Glutamatergic neuron (in vitro differentiated cells): ENCODE results near the gene TMEM87A. TPM values are rescaled to one million over a fixed set of nuclear protein-coding genes. Genes with fewer than 3 reads are reported as not detected.

ENCODE experiments used
- DNase-seq: peaks from one replicate; pipeline ENCODE4 v3.0.0; 2022
- H3K27ac Mint-ChIP-seq: one replicate; pipeline ENCODE4 v1.8.0; 2020; ENCODE audit warnings: mild to moderate bottlenecking, mixed read lengths, inconsistent platforms; ENCODE audit not compliant: unreplicated experiment
- H3K27me3 Mint-ChIP-seq: one replicate; pipeline ENCODE4 v1.8.0; 2020; ENCODE audit warnings: mild to moderate bottlenecking, moderate library complexity, mixed read lengths, inconsistent platforms; ENCODE audit not compliant: unreplicated experiment
- H3K36me3 Mint-ChIP-seq: one replicate; pipeline ENCODE4 v1.8.0; 2020; ENCODE audit warnings: mild to moderate bottlenecking, mixed read lengths, inconsistent platforms; ENCODE audit not compliant: unreplicated experiment
- H3K4me1 Mint-ChIP-seq: one replicate; pipeline ENCODE4 v1.8.0; 2020; ENCODE audit warnings: mild to moderate bottlenecking, low read depth, mixed read lengths, inconsistent platforms; ENCODE audit not compliant: unreplicated experiment
- H3K4me3 Mint-ChIP-seq: one replicate; pipeline ENCODE4 v1.8.0; 2020; ENCODE audit warnings: mild to moderate bottlenecking, mixed read lengths, inconsistent platforms; ENCODE audit not compliant: unreplicated experiment
- H3K9me3 Mint-ChIP-seq: one replicate; pipeline ENCODE4 v1.8.0; 2020; ENCODE audit warnings: mild to moderate bottlenecking, moderate library complexity, mixed read lengths, inconsistent platforms; ENCODE audit not compliant: unreplicated experiment
- total RNA-seq: library from RNA; stranded (reverse); fragmentation: NEBNext Ultra II Directional; extraction: Animal tissue kit (Norgen Biotek cat#: 25700); gene quantifications from one replicate; pipeline ENCODE4 v1.2.1, GENCODE V29; 2021; ENCODE audit not compliant: unreplicated experiment
- TF ChIP-seq, protein P1 (sequence below): fragments of 200-600 bp; sonication (generic); IDR thresholded peaks from one replicate; pipeline ENCODE4 v1.5.0; 2021; ENCODE audit not compliant: partially characterized antibody, unreplicated experiment

TMEM87A gene
- total RNA-seq, 1 donor from 2014 or later = 41.1 TPM

DNA sequence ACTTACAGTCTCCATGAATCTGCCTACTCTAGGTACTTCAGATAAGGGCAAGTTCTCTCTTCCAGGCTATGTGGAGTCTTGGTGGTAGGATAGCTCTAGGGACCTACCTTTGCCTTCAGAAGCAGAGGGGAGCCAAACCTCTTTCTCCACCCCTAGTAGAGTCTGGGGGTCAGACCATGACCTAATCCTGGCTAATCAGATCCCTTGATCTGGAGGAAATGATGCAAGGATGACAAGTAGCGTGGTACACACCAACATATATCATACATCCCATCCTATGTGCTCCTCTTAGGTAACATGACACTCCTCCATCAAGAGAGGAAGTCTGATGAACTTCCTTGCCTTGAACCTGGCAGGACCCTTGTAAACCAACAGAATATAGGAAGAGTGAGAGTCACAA is 101.4 kb downstream of the TMEM87A start:
- no peaks in the 10 kb centered on the region for H3K9me3 Mint-ChIP-seq
- TF ChIP-seq, protein P1, sequence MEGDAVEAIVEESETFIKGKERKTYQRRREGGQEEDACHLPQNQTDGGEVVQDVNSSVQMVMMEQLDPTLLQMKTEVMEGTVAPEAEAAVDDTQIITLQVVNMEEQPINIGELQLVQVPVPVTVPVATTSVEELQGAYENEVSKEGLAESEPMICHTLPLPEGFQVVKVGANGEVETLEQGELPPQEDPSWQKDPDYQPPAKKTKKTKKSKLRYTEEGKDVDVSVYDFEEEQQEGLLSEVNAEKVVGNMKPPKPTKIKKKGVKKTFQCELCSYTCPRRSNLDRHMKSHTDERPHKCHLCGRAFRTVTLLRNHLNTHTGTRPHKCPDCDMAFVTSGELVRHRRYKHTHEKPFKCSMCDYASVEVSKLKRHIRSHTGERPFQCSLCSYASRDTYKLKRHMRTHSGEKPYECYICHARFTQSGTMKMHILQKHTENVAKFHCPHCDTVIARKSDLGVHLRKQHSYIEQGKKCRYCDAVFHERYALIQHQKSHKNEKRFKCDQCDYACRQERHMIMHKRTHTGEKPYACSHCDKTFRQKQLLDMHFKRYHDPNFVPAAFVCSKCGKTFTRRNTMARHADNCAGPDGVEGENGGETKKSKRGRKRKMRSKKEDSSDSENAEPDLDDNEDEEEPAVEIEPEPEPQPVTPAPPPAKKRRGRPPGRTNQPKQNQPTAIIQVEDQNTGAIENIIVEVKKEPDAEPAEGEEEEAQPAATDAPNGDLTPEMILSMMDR = no peak
- no peak for DNase-seq
- H3K27me3 Mint-ChIP-seq = no peaks in the 10 kb centered on the region
- H3K4me3 Mint-ChIP-seq = no peak overlapping the region
- H3K27ac Mint-ChIP-seq = no peak overlapping the region
- no peaks in the 10 kb centered on the region for H3K36me3 Mint-ChIP-seq
- H3K4me1 Mint-ChIP-seq = no peaks in the 10 kb centered on the region

DNA sequence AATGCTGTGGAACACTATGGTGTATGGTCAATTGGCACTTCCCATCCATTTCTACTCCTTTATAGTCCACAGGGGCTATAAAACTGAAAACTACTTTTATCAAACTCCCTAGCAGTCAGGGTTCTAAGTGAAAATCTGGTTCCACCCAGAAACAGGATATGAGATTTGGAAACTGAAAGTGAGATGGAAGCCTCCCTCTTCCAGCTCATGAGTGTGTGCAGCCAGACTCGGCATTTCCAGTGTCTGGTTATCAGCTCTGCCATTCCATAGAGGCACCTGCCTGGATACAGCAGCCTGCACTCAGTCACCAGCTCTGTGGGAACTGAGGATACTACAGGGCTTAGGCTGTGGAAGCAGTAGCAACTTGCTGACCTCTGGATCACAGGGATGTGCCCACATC is 102.1 kb downstream of the TMEM87A start:
- DNase-seq = no peak
- no peak overlapping the region for H3K27ac Mint-ChIP-seq
- no peaks in the 10 kb centered on the region for H3K27me3 Mint-ChIP-seq
- no peak overlapping the region for H3K4me3 Mint-ChIP-seq
- H3K4me1 Mint-ChIP-seq = no peaks in the 10 kb centered on the region
- H3K9me3 Mint-ChIP-seq = no peaks in the 10 kb centered on the region
- TF ChIP-seq, protein P1 = no peak
- no peaks in the 10 kb centered on the region for H3K36me3 Mint-ChIP-seq

DNA sequence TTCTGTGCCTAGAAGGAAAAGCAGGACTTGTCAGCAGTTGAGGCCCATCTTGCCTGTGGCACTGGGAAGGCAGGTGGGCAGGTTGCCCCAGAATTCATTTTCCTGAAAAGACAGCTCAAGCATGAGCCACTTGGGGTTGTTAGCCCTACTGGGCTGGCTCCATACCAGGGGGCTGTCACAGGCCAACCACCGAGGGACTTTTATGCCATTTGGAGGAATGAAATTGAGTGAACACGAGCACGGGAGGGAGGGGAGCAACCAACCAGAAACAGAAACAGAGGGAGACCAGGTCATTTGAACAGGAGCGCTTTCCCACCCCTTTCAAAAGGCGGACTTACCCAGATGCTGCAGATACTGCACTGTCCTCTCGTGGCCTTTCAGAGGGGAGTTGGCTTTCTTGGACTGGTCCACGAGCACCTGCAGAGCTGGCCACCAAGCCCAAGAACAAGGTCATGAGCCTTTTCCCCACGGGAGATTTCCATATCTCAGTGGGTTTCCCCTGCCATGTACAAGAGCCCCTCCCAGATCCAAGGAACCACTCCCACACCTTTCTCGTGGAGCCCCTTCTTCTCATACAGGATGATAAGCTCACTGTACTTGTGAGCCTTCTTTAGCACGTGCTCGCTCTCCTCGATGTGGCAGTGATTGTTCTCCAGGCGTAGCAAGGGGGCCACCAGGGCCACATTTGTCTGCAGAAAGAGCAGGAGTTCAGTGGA is 106.8 kb downstream of the TMEM87A start:
- H3K27me3 Mint-ChIP-seq = no peaks in the 10 kb centered on the region
- H3K4me3 Mint-ChIP-seq = no peak overlapping the region
- H3K36me3 Mint-ChIP-seq = no peaks in the 10 kb centered on the region
- TF ChIP-seq, protein P1 = no peak
- DNase-seq = no peak
- no peaks in the 10 kb centered on the region for H3K9me3 Mint-ChIP-seq
- no peak overlapping the region for H3K27ac Mint-ChIP-seq
- no peaks in the 10 kb centered on the region for H3K4me1 Mint-ChIP-seq

DNA sequence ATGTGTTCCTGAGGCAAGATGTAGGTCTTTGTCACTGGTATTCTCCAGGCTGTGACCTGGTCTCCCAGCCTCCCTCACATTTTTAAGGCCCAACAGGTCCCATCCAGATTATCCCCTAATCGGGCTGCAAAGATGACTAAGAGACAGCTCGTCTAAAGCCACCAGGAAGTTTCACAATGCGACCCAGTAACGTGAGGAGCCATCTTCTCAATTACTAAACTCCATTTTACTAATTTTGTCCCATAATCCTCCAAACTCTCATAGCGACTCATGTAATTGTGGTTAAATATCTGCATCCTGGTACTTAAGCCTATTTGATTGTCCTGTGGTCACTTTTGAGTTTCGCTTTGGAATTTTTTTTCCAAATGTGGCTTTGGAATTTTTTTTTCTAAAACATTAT is 108.1 kb downstream of the TMEM87A start:
- no peaks in the 10 kb centered on the region for H3K27me3 Mint-ChIP-seq
- TF ChIP-seq, protein P1 = no peak
- no peak for DNase-seq
- no peak overlapping the region for H3K4me3 Mint-ChIP-seq
- H3K9me3 Mint-ChIP-seq = no peaks in the 10 kb centered on the region
- no peaks in the 10 kb centered on the region for H3K36me3 Mint-ChIP-seq
- no peaks in the 10 kb centered on the region for H3K4me1 Mint-ChIP-seq
- no peak overlapping the region for H3K27ac Mint-ChIP-seq

DNA sequence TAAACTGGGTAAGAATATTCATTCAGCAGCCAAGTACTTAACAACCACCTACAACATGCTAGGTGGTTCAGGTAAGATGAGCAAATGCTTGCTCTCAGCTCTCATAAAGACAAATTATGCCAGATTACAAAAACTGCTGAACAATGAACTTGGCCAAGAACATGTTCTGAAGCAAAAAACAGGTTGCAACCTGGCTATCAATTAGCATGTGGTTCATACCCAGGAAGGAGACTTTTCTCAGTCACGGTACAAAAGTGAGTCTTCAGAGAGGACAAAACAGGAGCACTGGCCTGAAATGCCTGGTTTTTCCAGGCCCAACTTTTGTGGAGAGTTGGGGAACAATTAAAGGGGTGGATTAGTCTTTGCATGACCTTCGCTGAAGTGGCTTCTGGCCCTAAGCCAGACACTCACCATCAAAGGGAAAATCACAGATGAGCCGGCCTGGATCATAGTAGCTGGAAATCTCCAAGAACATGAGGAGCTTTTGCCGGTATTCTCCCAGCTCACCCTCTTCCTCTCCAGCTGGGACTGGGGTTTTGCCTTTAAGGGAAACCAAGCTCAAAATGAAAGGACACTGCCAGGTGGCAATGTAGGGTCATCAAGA is 109.2 kb downstream of the TMEM87A start:
- peaks cover 2% of the 10 kb centered on the region for H3K27me3 Mint-ChIP-seq
- no peak for DNase-seq
- no peak overlapping the region for H3K4me3 Mint-ChIP-seq
- TF ChIP-seq, protein P1 = no peak
- no peak overlapping the region for H3K27ac Mint-ChIP-seq
- H3K36me3 Mint-ChIP-seq = no peaks in the 10 kb centered on the region
- no peaks in the 10 kb centered on the region for H3K4me1 Mint-ChIP-seq
- H3K9me3 Mint-ChIP-seq = no peaks in the 10 kb centered on the region
